ENCODE results near the gene TCF7.

The TCF7 gene

DNA sequence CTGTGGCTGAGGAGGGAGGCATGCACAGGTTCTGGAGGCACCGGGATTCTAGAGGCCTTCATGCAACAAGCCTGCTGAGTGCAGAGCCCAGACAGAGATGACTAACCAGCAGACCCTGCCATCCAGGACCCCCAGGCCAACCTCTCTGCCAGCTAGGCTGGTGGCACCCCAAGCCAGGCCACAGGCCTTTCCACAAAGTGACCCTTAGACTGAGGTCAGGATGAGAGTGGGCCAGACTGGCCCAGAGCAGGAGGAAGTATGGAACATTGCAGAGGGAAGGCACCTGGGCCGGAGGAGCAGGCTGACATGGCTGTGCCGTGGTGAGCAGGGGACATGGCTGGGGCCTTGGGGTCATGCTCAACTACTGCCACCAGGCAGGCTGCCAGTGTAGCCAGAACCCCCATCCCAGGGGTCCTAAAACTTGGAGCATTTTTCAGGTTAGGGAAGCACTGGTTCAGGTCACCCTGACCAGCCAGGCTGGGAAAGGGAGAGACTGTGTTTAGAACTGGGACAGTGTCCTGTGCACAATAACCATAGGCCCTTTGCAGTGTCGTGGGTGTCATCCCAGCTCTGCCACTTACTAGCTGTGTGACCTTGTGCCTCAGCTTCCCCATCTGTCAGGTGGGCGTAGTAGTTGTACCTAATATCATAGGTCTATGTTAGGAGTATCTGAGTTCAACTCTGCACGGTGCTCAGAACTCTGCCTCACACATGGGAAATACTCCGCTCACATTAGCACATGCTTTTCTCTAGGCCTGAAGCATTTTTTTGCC is 17.3 kb downstream of the TCF7 start:
- no peak for DNase-seq

DNA sequence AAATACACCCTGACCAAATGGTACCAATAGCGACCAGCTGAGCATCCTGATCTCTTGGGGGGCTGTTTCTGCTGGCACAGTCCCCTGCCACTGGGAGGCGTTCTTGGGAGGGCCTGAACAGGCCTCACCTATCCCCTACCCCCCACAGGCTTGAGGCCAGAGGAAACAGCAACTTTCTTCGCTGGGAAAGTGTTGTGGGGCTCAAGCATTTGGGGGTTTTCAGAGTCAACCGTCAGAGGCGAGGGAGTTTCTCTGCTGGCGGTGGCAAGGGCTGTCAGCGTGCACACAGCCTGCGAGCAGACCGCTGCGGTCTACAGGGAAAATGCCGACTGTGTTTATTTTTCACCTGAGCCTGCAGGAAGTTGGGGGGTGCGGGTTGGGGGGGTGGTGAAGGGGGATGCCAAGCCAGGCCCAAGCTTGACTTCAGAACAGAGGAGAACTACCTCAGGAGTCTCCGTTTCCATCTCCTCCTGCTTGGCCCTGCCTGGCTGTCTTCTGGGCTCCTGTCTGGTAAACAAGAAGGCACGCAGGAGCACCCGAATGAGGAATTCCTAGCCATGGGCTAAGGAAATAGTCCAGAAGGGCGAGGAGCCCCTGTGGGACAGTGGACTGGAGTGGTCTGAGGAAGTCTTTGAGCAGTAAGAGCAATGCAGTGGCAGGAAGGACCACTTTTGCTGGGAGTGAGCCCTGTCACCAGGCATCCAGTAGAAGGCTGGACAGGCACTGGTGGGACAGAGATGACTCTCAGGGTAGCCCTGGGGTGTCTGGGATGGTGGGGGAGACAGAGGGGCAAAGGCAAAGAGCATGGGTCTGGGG is 18.1 kb downstream of the TCF7 start:
- DNase-seq, result no peak

DNA sequence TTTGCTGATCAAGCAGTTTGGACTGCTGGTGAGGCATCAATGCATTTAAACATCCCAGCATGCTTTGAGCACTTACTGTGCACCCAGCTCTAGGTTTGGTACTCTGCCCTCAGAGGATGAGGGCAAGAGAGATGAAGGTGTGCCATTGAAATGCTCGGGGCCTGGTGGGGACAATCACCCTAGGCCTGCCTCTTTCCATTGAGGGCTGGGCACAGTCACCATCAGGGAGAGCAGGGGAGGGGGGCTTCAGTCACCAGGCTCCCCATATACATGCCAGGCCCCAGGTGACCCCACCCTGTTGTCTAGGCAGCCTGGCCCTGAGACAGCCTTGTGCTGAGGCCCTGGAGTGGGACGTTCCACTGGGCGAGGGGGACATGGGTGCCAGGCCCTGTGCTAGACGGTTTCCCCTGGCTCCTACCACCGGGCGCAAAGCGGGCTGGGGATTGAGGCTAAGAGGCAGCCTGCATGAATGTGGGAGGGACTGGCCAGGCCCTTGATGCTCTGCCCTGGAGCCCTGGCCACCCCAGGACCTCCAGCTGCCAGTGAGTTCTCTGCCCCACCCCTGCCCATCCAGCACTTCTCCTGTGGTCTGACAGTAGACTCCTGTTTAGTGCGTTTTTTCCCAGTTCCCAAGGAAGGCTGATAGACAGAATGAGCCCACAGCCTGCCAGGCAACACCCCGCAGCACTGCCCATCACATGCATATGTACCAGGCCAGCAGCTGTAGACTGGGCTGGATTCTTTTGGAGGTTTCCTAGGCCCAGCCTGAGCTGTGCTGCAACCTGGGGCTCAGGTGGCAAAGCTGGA is 18.9 kb downstream of the TCF7 start:
- DNase-seq, result peak; percentile 10

DNA sequence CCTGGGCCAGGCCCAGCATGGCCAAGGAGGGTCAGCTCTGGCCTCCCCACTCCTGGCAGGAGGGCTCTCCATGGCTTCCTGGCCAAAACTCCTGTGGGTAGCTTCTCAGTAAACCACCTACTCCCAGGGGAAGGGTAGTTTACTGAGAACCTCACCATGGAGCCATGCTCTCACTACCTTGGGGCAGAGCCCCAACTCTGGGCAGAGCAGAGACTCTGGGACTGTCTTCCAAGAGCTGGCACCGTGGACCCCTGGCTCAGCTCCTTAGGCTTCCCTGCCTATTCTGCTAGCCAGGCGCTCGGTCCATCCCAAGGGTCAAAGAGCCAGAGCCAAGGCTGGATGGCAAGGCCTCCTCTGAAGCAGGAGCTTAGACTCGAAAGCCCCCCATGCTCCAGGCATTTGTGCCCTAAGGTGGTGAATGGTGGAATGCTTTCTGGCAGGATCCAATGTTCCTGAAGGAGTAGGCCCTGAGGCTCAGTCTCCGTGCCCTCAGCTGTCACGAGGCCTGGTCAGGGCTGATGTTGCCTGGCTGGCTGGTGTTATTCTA is 19.6 kb downstream of the TCF7 start:
- DNase-seq, result peak; percentile 15

DNA sequence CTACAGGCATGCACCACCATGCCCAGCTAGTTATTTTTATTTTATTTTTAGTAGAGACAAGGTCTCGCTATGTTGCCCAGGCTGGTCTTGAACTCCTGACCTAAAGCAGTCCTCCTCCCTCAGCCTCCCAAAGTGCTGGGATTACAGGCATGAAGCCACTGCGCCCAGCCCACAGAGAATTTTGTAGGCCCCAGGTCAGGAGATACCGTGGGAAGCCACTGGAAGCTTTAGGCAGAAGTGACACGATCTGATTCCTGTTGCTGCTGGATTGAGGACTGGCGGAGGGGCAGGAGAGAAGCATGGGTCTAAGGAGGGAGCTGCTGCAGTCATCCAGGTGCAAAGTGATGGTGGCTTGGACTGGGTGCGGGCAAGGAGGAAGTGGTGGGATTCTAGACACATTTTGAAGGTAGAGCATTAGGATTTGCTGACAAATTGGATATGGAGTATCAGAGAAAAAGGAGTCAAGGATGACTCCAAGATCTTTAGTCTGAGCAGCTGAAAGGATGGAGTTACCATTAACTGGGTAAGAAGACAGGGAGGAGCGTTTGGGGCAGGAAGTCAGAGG is 20.7 kb downstream of the TCF7 start:
- no peak for DNase-seq

DNA sequence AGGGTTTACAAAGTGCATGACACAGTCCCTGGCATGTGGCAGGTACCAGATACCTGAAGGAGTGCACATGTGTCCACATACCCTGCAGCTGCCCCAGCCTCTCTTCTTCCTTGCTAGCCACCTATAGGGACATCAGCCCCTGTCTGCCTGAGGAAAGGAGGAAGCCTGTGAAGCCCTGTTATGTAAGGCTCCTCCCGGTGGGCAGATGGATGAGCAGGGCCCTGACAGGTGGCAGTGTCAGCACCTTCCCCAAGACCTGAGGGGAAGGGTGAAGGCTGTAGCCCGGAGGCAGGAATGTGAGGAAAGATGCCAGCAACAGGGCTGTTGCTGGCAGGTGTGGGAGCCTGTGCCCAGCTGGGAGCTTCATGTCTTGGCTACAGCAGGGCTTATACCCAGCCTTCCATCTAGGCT is 21.7 kb downstream of the TCF7 start:
- DNase-seq, result no peak

DNA sequence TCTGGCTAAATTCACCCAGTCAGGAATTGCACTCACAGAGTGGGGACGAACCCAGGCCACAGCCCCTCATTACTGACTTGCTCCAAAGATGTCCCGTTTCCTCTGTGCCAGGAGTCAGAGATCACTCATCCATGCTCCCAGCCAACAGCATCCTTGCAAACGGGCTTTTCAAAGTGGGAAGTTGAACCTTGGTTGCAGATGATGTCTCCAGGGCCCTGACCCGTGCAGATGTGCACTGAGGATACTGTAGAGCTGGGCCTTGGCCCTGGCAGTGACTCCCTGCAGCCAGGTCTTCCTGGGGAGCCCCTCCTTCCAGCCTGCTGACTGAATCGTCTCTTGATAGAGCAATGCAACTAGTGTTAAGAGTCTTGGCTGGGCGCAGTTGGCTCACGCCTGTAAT is 22.3 kb downstream of the TCF7 start:
- peak; percentile 8 for DNase-seq

DNA sequence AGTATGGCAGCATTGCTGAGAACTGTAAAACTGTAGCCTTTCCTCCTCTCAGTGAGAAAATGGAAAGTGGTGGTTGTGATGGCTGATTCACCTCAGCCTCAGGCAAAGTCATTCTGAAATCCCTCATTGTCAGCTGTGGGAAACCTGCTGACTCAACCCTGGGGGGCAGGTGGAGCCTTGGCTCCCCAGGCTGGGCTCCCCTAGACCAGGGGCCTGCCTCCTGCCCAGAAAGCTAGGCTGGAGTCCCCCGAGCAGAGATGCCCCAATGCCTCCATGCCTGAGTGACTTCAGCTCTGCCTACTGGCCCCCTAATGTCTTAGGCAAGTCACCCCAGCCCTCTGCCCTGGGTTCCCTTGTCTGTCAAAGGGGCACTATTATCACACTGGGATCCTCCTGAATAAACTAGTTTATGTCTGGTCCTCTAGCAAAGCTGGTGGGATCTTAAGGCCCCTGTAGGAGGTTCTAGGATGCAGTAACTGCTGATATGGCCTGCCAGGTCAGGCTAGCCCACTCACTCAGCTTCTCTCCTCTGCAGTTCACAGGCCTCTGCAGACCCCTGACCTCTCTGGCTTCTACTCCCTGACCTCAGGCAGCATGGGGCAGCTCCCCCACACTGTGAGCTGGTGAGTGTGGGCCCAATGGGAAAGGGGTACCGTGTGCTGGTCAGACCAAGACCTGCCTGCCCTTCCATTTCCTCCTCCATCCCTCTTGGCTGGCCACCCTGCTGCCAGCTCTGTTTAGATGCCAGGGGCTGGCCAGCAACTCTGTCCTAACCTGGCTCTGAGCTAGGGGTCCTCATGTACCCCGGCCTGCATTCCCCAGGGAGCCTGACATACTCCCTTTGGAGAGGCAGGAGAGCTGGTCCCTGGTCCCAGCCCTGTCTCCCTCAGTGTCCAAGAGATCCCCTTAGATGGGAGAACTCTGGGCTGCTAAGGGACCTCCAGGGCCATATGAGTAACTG is 24.2 kb downstream of the TCF7 start:
- peak; percentile 12 for DNase-seq

DNA sequence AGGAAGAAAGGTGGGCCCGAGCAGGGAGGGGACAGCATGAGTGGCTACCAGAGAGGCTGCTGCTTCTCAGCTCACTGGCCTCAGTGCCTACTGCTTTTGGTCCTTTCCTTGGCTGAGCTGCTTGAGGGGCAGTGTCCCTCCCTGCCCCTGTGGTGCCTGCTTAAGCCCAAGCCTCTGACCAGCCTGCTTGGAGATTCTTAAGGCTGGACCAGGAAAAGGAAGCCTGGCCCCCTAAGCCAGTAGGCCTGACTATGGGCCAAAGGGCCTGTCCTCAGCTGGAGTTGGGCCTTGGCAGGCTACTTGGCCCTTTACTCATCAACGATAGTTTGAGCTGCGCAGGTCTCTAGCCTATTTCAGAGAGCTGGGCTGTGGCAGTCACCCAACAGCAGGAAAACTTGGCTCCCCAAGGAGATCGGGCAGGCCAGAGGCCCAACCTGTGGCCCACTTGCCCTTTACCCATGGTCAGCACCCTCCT is 24.9 kb downstream of the TCF7 start:
- no peak for DNase-seq

DNA sequence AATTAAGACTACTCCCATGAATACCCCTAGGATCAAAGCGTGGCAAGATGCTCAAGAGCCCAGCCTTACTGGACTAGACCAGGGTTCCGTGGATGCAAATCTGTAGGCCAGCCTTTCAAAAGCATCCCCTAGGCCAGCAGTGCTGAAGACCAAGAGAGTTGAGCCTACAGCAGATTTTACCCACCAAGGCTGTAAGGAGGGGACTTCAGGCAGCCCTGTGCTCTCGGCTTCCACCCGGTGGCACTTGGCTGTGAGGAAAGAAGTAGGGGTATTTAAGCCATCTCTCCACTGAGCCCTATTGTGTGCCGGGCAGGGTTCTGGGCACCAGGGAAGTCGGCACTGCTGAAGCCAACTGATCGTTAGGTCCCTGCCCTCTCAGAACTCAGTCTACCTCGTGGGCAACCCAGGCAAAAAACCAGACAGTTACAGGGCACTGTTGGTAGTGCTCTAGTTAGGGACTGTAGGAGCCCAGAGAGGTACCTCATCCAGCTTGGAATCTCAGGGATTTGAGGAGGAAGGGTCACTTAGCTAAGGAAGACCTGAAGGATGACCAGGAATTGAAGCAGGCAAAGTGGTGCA is 25.5 kb downstream of the TCF7 start:
- DNase-seq, result no peak

DNA sequence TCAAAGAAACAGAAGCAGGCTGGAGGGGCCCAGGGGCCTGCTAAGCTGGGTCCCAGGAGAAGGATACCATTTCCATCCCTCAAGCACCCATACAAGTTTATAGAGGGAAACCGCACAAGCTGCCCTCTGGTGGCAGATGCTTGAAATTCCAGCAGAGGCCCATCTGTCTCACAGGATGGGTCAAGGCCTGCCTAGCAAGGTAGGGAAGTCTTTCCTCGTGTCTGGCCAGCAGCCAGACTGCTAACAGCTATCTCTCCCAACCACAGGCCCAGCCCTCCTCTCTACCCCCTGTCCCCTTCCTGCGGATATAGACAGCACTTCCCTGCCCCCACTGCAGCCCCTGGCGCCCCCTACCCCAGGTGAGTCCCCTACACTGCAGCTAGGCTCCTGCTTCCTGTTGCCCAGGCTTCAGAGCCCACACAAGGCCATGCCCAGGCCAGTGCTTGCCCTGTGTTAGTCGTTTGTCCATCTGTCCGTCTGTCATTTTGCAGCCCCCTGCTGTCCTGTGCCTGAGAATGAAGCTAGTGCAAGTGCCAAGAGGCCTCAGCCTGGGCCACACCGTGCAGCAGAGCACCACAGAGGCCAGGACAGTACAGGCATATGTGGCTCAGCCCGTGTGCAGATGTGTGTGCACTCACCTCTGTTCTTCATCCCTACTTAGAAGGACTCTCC is 26.2 kb downstream of the TCF7 start:
- DNase-seq, result peak; percentile 79

DNA sequence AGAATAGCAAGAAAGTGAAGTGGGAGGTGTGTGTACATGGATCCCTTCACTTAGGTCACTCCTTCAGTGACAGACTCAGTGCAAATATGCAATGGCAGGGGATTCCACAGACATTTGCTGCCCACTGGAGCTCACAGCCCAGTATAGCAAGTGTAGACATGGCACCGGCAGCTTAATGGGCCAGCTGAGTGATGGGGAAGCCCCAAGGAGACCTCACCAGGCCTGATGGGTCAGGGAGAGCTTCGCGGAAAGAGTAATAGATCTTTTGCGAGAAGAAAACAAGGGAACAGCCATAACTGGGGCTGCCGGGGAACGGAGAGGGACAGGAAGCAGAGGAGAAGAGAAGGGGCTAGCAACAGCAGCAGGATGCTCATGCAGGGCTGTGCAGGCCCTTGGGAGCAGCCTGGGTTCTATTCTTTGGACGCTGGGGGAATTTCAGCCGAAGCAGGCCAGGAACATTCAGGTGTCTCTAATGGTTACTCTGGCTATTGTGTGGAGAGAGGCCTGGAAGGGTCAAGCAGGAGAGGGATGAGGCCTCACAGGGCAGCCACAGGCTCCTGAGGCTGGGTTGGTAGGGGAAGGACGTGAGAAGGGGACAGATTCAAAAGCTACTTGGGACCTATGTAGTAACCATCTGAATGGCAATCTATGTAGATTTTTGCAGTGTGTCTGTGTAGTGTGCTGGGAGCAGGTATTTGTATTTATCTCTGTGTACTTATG is 27.0 kb downstream of the TCF7 start:
- DNase-seq, result peak; percentile 18

DNA sequence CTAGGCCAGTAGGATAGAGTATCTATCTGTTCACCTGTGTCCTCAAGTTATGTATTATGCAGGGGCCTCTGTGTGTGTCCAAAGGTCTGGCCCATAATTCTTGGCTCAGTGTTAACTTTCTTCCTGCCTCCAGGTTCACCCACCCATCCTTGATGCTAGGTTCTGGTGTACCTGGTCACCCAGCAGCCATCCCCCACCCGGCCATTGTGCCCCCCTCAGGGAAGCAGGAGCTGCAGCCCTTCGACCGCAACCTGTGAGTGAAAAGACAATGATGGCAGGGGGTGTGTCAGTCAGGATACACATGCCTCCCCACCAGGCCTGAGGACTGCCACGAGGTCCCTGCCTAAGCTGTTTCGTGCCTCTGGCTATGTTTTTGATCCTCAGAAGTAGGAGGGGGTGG is 27.6 kb downstream of the TCF7 start:
- DNase-seq, result no peak

DNA sequence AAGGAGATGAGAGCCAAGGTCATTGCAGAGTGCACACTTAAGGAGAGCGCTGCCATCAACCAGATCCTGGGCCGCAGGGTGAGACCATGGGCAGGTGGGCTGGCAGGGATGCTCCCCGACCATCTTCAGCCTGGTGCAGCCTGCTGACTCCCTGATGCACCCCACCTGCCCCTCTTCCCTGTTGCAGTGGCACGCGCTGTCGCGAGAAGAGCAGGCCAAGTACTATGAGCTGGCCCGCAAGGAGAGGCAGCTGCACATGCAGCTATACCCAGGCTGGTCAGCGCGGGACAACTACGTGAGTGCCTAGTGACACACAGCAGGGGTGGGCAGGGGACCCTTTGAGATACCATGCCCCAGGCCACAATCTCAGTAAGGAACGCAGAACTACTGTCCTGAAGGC is 28.3 kb downstream of the TCF7 start:
- DNase-seq, result no peak

DNA sequence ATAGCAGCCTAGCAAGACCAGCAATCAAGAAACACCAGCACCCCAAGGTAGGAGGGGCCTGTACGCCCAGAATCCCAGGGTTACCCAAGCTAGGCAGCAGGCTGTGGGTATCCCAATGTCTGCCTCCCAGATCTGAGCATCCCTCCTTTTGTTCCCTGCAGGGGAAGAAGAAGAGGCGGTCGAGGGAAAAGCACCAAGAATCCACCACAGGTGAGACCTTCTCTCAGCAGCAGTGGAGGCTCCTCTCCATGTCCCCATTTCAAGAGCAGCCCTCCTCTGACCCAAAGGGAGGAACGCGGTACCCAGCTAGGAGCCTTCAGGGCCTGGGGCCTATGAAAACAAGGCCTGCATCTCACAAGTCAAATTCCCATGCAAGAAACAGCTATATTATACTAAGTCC is 28.9 kb downstream of the TCF7 start:
- DNase-seq, result no peak

DNA sequence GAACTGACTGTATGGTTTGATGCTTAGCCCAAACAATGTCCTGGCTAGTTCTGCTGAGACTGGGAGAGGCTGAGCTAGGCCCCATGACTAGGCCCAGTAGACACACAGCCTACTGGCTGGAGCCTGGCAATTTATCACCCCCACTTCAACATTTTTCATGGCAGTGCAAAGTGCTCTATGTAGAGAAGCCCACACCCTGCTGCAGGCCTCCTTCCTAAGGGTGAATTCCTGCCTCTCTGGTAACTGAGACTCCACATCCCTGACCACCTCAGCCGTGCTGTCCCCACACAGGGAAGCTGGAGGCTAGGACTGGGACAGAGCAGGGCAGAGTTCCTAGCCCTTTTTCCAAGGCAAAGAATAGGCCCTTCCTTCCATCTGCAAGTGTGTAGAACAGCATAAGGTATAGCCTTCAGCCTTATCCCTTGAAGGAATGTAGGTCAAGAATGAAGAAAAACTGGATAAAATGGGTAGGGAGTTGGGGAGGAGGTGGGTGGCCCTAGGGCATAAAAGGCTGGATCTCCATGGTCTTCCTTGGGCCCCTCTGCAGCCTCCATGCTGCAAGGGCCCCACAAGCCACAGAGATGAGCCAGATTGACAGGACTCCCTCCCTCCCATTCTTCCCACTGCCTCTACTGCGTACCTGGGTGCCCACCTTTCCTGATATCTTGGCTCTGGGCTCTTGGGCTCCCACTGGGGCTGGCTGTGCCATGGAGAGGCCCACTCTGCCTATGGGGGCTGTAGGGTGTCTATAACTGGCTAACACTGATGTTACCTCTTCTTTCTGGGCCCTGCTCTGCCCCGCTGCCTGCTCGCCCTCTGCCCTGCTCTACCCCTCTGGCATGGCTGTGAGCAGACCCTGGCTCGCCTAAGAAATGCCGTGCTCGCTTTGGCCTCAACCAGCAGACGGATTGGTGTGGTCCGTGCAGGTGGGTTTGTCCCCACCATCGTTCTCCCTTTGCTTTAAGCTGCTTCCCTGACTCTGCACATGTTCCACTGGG is 29.8 kb downstream of the TCF7 start:
- peak; percentile 13 for DNase-seq

DNA sequence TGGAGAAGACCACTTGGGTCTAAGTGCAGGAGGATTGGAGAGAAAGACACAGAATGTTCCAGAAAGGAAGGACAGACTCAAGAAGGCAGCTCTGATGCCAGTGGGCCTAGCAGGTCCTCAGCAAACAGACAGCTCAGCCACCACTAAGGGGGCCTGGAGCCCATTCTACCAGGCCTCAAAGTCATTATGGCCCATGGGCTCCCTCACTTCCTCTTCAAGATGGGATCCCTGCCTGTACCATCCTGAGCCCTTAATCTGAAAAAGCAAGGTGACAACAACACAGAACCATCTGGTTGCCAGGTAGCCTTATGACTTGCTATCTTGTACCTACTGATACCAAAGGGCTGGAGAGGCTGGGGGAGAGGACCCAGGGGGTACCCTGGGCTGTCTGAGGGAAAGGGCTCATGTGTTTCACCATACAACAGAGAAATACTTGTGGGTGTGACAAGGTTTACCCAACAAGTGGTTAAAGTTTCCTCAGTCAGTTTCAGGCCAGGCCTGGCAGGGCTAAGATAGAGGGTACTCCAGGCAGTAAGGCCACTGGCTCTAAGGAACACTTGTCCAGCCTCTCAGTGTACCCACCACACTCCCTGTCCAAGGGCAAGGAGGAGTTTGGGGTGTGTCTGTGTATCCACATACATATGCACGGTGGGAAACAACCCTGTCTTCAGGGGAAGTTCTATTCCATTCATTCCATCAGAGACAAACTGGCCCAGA is 30.7 kb downstream of the TCF7 start:
- peak; percentile 19 for DNase-seq
